HG03039 (cell line): ENCODE results near the gene WDR83.
"Not testable (repeated sequence)": the region's sequence is repeated elsewhere in the genome, so short reads cannot be mapped to it uniquely, and the experiment has no call there.

Source experiments
- ATAC-seq: cut with Tn5 transposase; IDR thresholded peaks from one replicate; pipeline ENCODE4 v1.9.1; 2021; ENCODE audit warnings: mild to moderate bottlenecking, moderate library complexity; ENCODE audit not compliant: unreplicated experiment

WDR83 gene, protein sequence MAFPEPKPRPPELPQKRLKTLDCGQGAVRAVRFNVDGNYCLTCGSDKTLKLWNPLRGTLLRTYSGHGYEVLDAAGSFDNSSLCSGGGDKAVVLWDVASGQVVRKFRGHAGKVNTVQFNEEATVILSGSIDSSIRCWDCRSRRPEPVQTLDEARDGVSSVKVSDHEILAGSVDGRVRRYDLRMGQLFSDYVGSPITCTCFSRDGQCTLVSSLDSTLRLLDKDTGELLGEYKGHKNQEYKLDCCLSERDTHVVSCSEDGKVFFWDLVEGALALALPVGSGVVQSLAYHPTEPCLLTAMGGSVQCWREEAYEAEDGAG

DNA sequence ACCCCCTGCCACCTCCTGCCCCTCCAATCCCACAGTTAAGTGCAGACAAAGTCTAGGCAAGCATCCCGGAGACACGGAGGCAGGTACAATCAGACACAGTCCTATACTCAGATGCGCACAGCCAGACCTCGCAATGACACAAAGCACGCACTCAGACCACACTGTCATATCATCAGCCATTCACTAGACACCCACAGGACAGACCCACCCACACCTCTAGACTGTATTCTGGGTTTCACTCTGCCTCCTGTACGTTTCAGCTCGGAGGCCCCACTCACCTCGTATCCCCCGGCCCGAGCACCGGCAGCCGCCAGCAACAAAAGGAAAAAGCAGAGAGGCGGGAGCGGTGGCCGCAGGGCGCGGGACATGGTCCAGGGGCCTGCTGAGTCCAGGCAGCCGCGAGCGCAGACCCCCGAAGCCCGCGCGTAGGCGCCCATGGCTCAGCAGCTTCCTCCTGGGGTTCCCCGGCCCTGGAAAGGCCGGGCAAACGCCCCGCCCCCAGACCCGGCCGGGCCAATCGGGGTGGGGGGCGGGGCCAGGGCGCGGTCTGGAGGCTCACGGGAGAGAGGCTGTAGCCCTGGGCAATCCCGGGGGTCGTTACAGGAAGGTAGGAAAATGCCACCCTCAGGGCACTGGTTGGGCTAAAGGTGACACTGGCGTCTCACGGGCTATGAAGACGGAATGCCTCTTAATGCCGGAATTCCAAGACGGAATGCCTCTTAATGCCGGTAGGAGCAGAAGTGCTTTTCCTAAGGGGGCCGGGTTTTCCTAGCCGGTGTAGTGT, at the start of gene WDR83, which contains the start of gene MAN2B1:
Gene WDR83, plus strand, starts transcription at position 543 of the 784 bp plus-strand sequence. CDS start 2,984 bp downstream, outside the sequence.
Gene MAN2B1, minus strand, starts transcription at position 478 of the 784 bp plus-strand sequence. Its CDS starts 41 bp downstream, at position 437.
- no peak for ATAC-seq

DNA sequence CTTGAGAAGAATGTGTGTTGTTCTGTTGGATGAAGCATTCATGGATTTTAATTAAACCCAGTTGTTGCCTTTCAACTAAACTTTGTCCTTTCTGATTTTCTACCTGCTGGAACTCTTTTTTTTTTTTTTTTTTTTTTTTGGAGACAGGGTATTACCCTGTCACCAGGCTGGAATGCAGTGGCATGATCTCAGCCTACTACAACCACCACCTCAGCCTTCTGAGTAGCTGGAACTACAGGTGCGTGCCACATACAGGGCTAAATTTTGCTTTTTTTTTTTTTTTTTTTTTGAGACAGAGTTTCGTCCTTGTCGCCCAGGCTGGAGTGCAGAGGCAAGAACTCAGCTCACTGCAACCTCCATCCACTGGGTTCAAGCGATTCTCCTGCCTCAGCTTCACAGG, 49.0 kb upstream of the WDR83 start:
- no peak for ATAC-seq

DNA sequence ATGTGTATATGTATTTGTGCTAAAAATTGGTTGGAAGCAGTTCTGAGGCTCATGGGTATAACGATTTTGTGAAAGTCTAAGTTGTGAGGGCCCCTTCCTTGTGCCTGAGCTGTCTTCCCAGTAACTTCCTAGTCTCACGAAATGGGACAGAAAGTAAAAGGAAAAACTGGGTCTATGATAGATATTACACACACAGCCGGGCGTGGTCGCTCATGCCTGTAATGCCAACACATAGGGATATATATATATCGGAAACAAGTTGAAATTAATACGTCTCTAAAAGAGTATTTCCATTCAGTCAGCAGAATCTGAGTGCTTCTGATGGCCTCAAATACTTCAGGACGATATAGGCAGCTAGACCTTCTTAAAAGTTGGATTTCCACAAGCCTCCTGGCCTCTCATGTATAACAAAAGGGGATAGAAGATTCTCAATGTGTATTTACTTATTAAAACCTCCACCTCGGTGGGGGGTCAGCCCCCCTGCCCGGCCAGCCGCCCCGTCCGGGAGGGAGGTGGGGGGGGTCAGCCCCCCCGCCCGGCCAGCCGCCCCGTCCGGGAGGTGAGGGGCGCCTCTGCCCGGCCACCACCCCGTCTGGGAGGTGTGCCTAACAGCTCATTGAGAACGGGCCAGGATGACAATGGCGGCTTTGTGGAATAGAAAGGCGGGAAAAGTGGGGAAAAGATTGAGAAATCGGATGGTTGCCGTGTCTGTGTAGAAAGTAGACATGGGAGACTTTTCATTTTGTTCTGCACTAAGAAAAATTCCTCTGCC, 45.2 kb upstream of the WDR83 start:
- ATAC-seq, result not testable (repeated sequence)

DNA sequence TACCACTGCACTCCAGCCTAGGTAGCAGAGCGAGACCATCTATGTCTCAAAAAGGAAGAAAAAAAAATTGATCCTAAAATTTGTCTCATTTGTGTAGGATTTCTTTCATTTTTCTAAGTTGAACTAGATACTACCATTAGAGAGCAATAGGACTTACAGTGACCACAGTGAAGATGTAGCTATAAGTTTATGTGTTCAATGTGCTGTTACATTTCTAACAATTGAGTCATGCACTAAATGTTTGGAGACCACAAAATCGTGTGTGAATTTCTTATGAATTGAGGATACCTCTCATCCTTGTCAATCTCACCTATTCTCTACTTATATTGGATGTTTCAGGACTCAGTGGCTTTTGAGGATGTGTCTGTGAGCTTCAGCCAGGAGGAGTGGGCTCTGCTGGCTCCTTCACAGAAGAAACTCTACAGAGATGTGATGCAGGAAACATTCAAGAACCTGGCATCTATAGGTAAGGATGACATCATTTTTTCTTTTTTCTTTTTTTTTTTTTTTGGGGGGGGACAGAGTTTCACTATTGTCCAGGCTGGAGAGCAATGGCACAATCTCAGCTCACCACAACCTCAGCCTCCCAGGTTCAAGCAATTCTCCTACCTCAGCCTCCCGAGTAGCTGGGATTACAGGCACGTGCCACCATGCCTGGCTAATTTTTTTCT, 43.1 kb upstream of the WDR83 start:
- ATAC-seq, result no peak

DNA sequence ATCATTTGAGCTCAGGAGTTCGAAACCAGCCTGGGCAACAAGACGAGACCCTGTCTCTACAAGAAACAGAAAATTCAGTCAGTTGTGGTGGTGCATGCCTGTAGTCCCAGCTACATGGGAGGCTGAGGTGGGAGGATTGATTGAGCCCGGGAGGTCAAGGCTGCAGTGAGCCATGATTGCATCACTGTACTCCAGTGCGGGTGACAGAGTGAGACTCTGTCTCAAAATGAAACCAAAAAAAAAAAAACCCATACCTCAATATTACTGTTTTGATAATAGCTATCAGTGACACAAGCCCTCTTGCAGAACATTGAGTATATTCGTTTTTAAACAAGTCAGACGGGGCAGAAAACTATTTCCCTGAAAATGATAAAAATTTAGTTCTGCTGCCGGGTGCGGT, 39.6 kb upstream of the WDR83 start:
- ATAC-seq, result no peak

DNA sequence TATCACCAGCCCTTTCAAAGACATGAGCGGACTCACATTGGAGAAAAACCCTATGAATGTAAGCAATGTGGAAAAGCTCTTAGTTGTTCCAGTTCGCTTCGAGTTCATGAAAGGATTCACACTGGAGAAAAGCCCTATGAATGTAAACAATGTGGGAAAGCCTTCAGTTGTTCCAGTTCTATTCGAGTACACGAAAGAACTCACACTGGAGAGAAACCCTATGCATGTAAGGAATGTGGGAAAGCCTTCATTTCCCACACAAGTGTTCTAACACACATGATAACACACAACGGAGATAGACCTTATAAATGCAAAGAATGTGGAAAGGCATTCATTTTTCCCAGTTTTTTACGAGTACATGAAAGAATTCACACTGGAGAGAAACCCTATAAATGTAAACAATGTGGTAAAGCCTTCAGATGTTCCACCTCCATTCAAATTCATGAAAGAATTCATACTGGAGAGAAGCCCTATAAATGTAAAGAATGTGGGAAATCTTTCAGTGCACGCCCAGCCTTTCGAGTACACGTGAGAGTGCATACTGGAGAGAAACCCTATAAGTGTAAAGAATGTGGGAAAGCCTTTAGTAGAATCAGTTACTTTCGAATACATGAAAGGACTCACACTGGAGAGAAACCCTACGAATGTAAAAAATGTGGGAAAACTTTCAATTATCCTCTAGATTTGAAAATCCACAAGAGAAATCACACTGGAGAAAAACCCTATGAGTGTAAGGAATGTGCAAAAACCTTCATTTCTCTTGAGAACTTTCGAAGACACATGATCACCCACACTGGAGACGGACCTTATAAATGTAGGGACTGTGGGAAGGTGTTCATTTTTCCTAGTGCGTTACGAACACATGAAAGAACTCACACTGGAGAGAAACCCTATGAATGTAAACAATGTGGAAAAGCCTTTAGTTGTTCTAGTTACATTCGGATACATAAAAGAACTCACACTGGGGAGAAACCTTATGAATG, 38.3 kb upstream of the WDR83 start:
- ATAC-seq, result no peak

DNA sequence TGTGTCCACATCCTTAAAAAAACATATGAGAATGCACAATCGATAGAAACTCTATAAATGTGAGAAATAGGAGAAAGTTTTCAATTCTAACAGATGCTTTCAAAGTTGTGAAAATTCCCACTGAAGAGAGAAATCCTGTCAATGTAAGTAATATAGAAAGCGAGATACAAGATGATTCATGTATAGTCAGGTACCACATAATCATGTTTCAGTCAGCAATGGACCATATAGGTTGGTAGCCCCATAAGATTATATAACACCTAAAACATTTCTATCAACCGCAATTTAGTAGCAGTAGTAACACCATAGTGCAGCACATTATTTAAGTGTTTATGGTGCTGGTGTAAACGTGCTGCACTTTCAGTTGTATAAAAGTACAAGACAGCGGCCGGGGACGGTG, 37.4 kb upstream of the WDR83 start:
- ATAC-seq, result no peak

DNA sequence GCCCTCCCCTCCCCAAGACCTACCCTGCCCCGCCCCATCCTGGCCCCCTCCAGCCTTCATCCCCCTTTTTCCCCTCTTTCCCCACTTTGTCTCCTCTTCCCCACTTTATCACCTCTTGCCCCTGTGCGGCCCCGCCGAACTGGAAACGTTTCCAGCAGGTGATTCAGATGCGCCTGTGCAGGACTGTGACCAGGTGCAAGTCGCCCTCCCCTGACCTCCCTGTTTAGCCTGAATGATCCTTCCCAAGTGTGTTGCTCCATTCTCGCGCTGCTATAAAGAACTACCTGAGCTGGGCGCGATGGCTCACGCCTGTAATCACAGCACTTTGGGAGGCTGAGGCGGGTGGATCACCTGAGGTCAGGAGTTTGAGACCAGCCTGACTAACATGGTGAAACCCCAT, 30.0 kb upstream of the WDR83 start:
- no peak for ATAC-seq

DNA sequence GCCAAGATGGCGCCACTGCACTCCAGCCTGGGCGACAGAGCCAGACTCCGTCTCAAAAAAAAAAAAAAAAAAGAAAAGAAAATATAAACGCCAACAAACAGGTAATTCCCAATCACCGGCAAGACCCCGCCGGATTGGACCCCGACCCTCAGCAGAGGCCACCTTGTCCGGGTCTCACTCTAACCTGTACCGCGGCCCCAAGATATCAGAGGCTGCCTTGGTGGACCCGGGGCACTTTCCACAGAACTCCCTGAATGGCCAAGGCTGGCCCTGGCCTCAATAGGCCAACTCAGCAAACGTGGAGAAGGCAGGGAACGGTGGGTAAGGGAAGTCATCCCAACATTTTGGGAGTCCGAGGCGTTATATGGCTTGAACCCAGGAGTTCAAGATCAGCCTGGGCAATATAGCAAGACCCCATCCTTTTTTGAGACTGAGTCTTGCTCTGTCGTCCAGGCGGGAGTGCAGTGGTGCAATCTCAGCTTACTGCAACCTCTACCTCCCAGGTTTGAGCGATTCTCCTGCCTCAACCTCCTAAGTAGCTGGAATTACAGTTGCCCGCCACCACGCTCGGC, 27.9 kb upstream of the WDR83 start:
- ATAC-seq, result no peak

DNA sequence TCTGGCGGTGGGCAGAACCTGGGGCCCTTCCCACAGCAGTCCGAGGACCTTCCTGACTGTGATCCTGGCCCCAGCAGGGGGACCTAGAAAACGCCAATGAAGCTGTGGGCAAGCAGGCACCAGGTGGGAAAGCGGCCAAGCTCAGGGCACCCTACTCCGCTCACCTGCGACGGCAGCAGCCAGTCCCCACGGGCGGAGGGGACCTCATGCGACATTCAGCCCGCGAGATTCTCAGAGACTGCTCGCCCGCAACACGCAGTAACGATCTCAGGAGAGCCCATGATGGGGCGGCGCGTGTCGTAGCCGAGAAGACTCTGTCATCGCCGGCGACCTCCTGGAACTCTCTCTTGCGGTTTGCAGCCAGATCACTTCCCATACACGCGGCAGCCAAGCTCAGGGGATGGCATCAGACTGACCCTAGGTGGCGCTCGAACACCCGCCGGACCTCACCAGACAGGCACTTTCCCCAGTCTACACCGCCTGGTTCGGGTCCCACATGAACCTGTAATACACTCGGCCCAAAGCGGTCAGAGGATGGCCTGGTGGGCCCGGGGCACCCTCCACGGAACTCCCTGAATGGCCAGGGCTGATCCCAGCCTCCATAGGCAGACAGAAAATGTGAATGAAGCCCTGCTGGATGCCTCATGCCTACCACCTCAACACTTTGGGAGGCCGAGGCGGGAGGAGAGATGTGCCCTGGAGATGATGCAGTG, 26.6 kb upstream of the WDR83 start:
- ATAC-seq, result no peak

DNA sequence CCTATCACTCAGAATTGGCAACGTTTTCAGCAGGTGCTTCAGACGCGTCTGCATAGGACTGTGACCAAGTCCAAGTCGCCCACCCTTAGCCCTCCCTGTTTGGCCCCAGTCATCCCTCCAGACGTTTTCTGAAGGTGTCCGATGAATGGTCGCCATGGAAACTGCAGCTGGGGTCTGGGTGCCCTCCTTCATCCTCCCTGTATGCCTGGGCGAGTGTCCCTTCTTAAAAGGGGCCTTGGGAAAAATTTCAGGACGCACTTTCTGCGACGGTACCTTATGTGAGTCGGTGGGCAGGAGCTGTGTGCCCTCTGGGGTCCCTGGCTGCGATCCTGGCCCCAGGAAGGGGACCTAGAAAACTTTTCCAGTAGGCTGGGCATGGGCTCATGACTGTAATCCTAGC, 25.2 kb upstream of the WDR83 start:
- ATAC-seq, result no peak

DNA sequence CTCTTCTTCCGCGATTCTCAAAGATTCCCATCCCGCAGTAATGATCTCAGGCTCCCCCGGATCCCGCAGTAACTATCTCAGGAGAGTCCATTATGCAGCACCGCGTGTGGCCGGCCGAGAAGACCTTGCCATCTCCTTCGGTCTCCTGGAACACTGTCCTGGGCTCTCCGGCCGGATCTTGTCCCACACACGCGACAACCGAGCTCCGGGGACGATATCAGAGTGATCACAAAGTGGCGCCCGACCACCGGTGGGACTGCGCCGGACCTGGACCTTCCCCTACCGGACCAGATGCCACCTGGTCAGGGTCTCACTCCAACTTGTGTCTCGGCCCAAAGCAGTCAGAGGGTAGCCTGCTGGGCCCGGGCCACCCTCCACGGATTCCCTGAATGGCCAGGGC, 24.1 kb upstream of the WDR83 start:
- no peak for ATAC-seq

DNA sequence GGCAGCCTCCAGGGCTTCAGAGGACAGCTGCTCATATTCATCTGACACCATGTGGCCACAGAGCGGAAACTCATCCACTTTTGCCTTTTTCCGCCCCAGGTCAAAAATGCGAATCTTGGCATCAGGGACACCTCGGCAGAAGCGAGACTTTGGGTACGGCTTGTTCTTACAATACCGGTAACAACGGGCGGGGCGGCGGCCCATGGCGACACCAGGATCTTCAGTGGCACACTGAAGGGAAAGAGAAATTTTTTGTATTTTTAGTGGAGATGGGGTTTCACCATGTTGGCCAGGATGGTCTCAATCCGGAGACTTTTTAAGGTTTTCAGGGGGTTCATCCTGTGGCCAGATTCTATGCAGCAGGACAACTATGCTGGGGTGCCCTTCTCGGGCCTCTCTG, 22.9 kb upstream of the WDR83 start:
- not testable (repeated sequence) for ATAC-seq

DNA sequence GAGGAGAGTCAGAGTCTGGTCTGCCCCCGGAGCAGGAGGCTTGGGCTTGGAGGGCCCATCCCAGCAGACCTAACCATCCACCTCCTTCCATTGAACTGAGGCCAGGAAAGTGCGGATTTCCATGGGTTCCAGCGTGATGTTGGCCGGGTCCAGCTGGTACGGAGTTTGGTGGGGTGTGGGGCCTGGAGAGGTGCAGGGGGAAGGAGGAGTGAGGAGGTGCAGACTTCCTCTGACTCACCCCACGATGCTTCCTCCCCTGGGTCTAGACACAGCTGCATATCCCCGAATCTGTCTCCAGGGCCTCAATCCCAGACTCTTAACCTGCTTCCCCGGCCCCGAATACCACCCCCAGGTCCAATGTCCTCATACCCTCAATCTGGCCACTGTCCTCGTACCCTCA, 20.1 kb upstream of the WDR83 start:
- no peak for ATAC-seq

DNA sequence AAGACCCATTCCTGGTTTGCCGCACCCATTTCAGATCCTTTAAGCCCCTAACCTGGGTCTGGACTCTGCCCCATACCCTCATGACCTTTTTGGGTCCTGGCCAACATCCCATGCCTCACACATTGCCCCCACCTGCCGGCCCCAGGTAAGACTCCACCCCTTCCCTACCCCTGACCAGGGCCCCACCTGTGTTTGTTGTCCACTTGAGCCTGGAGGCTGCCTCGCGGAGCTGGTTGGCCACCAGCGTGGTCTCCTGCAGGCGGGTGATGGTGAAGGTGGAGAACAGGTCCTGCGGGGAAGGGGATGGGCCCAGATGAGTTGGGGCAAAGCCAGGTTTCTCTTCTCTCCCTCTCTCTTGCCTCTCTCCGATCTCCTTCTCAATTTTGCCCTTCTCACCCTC, 19.6 kb upstream of the WDR83 start:
- no peak for ATAC-seq

DNA sequence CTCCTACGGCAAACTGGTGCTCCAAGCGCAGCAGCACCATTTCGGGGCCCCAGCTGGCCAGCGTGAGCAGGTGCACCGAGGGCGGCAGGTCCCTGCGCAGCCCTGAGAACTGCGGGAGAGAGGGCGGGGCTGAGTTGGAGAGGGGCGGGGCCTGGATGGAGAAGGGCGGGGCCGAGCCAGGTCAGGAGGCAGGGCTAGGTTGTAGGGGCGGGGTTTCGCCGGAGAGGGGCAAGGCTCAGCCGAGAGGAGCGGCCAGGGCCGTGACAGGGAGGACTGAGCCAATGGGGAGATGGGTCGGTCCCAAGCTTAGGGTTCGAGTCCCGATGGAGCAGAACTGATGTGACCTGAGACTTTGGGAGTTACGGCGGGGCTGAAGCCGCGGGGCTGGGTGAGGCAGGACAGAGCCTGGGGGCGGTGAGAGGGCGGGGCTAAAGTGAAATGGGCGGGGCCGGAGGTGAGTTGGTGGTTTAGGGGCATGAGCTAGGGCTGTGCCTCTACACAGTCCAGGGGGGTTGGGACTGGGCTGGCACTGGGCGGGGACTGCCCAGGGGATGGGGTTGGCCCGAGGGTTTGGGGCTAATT, 19.0 kb upstream of the WDR83 start:
- no peak for ATAC-seq

DNA sequence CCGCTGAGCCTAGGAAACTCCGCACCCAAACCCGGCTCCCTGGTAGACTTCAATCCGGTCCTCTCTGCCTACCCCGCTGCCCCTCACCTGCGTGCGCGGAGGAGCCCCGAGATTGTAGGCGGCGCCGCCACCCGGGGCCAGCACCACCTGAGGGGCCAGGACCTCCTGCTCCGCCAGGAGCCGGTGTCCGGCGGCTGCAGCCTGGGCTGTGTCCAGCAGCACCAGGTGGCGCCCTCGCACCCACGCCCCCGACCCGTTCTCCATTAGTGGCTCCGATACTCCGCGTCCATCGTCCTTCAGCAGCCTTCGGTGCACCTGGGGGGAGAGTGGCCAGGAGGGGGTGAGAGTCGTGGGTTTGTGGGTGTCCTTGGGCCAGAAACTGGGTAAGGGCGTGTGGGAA, 18.5 kb upstream of the WDR83 start:
- ATAC-seq, result no peak

DNA sequence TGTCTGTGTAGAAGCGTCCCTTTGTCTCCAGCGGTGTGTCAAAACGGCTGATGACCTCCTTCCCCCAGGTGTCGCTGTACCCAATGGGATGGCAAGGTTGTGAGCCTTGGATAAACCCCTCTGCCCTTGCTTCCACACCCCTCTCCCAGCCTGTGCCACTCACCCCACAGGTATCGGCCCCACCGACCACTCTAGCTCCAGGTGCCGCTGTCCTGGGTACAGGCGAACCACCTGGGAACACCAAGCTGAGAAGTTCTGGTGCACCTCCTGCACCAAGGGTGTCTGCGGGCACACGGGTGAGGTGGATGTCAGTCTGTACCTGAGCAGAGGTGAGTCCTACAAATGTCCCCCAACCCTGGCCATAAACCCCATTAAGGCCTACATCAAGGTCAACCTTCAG, 16.7 kb upstream of the WDR83 start:
- no peak for ATAC-seq
